COR-L47 (cell line): ENCODE data around the gene NPY5R.

Experiments
- DNase-seq: peaks from one replicate; lab custom pipeline; 2025; lab: John Stamatoyannopoulos, UW

NPY5R gene

GRCh38 chr4:163343604-163344146, at the start of gene NPY5R:
NPY5R (plus strand) TSS chr4:163343892; CDS start chr4:163350274, 6,382 bp downstream.
- no peak for DNase-seq

DNA sequence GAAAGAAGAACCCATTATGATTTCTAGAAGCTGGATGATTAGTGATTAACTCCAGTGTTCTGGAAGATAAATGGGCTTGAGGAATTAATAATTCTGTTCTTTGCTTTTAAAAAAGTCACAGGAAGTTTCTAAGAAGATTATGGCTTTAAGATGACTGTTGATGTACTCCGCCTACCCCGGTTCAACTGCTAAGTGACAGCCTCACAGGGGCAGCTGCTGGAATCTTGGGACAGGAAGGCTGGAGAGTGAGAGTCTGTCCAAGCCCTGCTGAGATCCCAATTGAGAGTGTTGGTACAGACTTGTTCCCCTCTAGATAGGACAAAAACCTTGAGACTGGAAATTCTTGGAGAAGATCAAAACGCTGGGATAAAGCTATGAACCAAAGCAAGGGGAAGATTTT, 48.6 kb upstream of the NPY5R start:
- DNase-seq, result no peak

DNA sequence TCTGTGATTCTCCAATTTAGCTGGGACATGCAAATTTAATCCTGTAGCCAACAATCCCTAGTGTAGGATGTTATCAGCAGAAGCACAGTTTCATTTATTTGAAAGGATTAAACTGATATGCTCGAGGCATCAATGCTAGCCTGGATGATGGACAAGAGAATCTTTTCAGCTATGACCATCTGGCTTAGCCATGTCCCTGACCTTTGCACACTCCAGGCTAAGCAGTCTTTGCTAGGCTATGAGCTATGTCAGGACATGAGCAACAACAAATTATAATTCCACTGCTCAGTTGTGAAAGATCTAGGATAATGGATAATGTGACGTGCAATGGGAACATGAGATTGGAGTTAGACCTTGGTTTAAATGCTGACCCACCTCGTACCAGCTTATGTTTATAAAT, 43.2 kb upstream of the NPY5R start:
- no peak for DNase-seq

- no peak for DNase-seq
These were observed 40.6 kb upstream of the NPY5R start for GRCh38 chr4:163303069-163303468.

DNA sequence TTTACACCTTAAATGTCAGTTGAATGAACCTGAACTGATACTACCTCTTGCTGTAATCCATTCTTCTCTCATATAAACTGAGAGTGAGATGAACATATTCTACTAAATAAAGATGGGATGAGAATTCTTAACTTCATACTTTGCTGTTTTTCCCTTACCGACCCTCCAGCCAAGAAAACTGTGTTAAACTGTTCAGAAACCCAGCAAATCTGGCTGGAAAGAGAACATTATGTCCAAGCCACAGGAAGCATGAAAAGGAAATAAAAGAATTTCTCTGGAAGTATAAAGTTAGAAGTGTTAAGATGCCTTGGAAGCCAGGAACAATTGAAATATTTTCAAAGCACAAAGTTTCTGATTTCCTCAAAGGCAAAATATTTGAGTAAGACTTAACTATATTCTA, 34.2 kb upstream of the NPY5R start:
- no peak for DNase-seq

GRCh38 chr4:163317110-163317509, 26.6 kb upstream of the NPY5R start:
- DNase-seq, result no peak

DNA sequence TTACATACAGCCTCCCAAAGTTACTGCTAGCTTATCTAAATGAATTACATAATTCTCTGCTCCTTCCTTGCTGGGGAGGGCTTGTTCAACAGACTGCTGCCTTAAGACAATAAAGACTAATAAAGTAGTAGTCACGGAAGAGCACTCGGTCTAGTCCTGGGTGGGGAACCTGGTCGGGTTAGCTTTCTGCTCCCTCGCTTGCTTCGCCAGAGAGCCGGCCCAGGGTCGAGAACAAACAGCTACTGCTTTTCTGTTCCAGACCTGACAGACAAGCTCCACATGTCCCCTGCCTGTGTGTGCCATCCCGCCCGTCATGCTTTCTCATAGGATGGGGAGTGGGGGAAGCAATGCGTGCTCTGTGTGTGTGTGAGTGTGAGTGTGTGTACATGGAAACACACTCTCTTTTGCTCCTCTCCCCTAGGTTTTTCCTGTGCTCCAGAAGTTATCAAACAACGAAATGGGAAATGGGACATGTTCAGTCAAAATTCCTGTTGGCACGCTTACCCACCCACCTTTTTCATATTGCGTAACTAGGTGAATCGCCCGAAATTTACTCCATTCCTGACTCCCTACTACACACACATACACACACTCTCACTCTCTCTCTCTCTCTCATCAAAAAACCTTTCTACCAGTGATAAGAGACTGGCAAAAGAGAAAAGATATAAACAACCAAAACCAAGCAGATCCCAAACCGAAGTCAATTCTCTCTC, 12.6 kb upstream of the NPY5R start:
- DNase-seq, result no peak

DNA sequence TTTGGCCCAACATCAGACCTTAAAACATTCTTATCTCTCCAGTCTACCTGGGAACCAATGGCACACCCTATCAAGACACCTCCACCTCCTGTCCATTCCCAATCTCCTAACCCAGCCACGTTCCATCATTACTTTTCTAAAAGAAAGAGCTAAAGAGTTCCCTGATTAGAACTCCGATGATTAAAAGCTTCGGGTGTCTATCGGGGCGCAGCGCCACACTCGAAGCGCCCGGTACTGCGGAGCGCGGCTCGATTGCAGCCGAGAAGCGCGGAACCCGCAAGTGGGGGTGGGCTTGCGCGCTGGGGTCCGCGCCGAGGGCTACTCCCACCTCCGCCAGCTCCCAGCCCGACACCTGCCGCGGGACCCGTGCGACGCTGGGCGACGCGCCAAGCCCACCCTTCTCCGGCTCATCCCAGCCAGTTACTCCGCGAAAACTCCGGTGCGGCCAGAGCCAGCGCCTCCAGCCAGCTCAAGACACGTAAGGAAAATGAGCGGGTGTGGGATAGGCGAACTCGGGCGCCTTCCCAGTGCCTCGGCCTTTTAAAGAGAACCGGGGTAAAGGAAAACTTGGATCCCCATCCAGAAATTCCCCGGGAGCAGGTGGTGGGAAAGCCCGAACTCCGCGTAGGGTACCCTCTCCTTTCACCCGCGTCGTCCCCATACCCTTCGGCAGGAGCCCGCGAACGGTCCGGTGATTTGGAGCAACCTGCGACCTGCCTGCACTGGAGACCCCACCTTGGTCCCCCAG, 11.9 kb upstream of the NPY5R start:
- no peak for DNase-seq

GRCh38 chr4:163332526-163333406, 10.9 kb upstream of the NPY5R start, which contains the start of gene NPY1R:
NPY1R (minus strand) TSS chr4:163332596; CDS start chr4:163326554, 6,042 bp downstream.
- peak; percentile 25 for DNase-seq

- no peak for DNase-seq
These were observed 8.3 kb upstream of the NPY5R start for GRCh38 chr4:163335384-163335783.

DNA sequence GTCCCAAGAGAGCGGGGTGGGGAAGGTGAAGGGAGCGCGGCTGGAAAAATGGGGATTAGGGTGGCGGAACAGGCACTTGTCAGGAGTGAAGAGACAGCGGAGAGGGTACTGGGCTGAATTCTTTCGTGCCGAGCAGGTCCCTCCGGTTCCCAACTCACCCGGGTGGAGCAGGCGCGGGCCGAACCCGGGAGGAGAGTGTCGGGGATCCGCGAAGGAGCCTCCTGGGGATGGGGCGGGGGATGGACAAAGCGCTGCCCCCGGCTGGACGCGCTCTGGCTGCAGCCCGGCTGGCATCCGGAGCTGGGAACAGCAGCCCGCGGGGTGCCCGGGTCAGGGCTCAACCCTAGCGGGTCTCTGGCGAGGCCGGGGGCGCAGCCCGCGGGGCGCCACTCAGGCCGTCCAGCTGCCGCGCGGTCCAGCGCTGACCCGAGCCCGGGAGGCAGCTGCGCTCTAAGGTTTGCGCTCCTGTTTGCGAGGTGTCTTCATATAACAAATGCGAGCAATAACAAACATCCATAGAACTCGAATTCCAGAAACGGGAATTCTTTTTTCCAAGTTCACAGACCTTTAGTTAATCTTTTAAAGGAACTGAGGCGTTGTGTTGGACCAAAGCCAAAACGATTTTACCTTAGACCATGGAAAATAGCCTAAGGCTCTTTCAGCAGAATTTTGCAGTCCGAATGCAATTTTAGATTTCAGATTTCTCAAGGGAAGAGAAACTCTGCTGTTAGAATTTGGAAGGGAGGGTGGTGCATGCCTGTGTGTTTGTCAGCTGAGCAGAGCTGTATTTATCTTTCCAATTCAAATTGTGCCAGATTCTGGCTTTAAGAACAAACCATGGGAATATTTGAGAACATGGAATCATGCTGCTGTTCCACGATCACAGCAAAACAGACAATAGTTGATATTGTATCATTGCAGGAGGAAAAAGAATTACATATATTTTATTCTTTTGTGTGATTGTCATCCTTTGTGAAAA, 744 bp downstream of the NPY5R start:
- DNase-seq, result no peak

DNA sequence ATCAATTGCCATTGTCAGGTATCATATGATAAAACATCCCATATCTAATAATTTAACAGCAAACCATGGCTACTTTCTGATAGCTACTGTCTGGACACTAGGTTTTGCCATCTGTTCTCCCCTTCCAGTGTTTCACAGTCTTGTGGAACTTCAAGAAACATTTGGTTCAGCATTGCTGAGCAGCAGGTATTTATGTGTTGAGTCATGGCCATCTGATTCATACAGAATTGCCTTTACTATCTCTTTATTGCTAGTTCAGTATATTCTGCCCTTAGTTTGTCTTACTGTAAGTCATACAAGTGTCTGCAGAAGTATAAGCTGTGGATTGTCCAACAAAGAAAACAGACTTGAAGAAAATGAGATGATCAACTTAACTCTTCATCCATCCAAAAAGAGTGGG, 7.0 kb downstream of the NPY5R start:
- no peak for DNase-seq

- no peak for DNase-seq
These were observed 9.4 kb downstream of the NPY5R start for GRCh38 chr4:163353054-163353453.

- no peak for DNase-seq
These were observed 12.4 kb downstream of the NPY5R start for GRCh38 chr4:163356104-163356503.

DNA sequence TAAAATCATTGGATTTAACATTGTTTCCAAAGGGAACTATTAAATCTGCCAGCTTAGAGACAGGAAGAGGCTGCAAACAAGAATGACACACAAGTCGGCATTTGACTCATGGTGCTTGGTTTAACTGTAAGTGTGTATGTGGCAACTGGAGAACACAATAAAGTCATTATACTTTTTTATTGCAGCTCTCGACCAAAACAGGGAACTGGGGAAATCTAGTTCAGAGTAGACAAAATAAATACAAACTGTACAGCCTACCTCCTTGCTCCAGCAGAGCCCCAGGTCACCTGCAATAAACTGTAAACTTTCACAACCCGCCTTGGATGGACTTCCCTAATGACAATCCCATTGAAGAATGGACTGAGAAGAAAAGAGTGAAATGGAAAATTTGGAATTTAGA, 24.0 kb downstream of the NPY5R start:
- no peak for DNase-seq

DNA sequence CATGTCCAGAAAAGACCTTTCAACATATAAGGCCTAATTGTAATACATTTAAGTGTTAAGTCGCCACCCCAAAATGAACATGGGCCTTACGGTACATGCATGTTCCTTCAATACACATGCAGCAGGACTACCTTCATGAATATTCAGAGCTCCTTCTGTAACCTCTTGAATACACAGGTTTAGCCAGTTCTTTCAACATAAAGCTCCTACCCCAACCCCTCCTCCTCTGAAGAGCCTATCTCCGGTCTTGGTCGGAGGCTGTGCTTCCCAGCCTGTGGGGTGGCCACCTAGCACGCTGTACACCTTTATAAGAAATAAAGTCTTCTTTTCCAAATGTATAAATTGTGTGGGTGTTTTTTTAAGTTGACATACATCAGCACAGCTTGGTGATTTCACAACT, 28.3 kb downstream of the NPY5R start:
- no peak for DNase-seq

GRCh38 chr4:163378661-163379060, 35.0 kb downstream of the NPY5R start:
- DNase-seq, result no peak

GRCh38 chr4:163380703-163381102, 37.0 kb downstream of the NPY5R start:
- DNase-seq, result no peak

DNA sequence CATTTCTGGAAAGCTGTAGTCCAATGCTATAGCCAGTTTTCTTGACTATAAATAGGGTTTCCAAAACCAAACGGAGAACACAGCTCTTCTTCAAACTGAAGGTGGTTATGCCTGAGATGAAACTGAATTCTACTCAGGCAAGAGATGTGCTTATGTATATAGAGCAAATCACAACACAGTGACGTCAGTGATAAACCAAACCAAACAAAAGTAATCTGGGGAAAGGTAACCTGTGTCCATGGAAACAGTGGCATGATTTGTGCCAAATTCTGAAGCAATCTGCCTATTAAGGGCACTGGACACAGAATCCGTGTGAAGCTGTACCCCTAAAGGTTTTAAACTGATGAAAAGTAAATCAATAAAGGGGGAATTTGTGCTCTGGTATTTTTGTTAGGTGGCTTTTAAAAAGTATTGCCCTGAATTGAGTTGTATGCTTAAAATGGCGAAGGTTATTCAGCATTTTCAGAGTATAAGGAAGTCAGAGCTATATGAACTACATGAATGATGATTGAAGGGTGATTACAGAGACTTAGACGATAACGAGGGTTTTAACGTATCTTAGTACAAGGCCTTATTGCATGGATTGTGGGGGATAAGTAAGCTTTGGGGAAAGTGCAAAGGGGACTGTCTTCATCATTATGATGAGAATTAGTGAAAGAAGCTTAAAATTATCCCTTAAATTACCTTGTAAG, 38.6 kb downstream of the NPY5R start:
- no peak for DNase-seq

GRCh38 chr4:163384434-163384833, 40.7 kb downstream of the NPY5R start:
- DNase-seq, result no peak
